BJ (cell line): ENCODE data around the gene CHCHD3. TPM values are rescaled to one million over a fixed set of nuclear protein-coding genes. Genes with fewer than 3 reads are reported as not detected.

Source experiments
- CTCF ChIA-PET: fragments of 350-600 bp; formaldehyde crosslinking; extraction: SDS; loops from one replicate; lab custom pipeline; 2021; ENCODE audit warnings: antibody characterized with exemption, inconsistent platforms; lab: Yijun Ruan, JAX
- POLR2A ChIA-PET: fragments of 300-600 bp; sonication (Branson Sonifier 250); formaldehyde crosslinking; extraction: SDS; loops from one replicate; lab custom pipeline; 2021; ENCODE audit warnings: antibody characterized with exemption; lab: Charles Lee
- DNase-seq: peaks from one replicate; pipeline ENCODE4 v3.0.0-alpha.2; 2011; ENCODE audit warnings: low read depth
- H3K27me3 ChIP-seq: 2 replicates; pipeline ENCODE4 v1.6.0; 2011; ENCODE audit warnings: low read length; ENCODE audit not compliant: control insufficient read depth, insufficient read depth
- H3K36me3 ChIP-seq: 2 replicates; pipeline ENCODE4 v1.5.1; 2011; ENCODE audit warnings: low read length; ENCODE audit not compliant: control insufficient read depth, insufficient read depth
- H3K4me3 ChIP-seq: 2 replicates; pipeline ENCODE4 v1.5.1; 2011; ENCODE audit warnings: low read depth, mild to moderate bottlenecking, control low read depth, low read length
- CTCF ChIP-seq: IDR thresholded peaks from 2 replicates; pipeline ENCODE4 v1.5.1; 2011; ENCODE audit warnings: low read depth, mild to moderate bottlenecking, control low read depth, inconsistent platforms, low read length, moderate library complexity; ENCODE audit not compliant: insufficient read depth
- polyA plus RNA-seq: library from polyadenylated mRNA; depleted of rRNA; stranded (reverse); fragments of >200 nt; gene quantifications from 2 replicates; pipeline ENCODE4 v1.2.3, GENCODE V29; 2011

The CHCHD3 gene
- polyA plus RNA-seq, 1 experiment: 47.2 TPM

- no peak for TF ChIP-seq CTCF
- no peaks in the 10 kb centered on the region for H3K36me3 ChIP-seq
- DNase-seq: no peak
- no peak overlapping the region for H3K4me3 ChIP-seq
- ChIA-PET POLR2A (interaction anchor here (0.7 to 0.8 kb wide), 2 partner anchors 11 to 481 kb away, joined by 3 to 10 read pairs; partner anchors contain the start of gene CHCHD3), CTCF (interaction anchor here (1.8 kb wide), 1 partner anchor 361 kb away, joined by 7 read pairs; no protein-coding TSS in a partner anchor)
- no peaks in the 10 kb centered on the region for H3K27me3 ChIP-seq
Observed at GRCh38 chr7:133070562-133070961, 11.3 kb downstream of the CHCHD3 start.

- ChIA-PET CTCF (interaction anchor here (1.6 kb wide), 1 partner anchor 13 kb away, joined by 3 read pairs; no protein-coding TSS in a partner anchor), POLR2A (no interaction called here)
- no peak overlapping the region for H3K4me3 ChIP-seq
- H3K27me3 ChIP-seq: no peaks in the 10 kb centered on the region
- no peaks in the 10 kb centered on the region for H3K36me3 ChIP-seq
- DNase-seq: no peak
- no peak for TF ChIP-seq CTCF
Observed at GRCh38 chr7:133065301-133065700, 16.6 kb downstream of the CHCHD3 start.

- no peaks in the 10 kb centered on the region for H3K27me3 ChIP-seq
- CTCF ChIA-PET: interaction anchor here (1.6 kb wide), 1 partner anchor 14 kb away, joined by 3 read pairs; no protein-coding TSS in a partner anchor
- no peak for DNase-seq
- no peak overlapping the region for H3K4me3 ChIP-seq
- H3K36me3 ChIP-seq: no peaks in the 10 kb centered on the region
- POLR2A ChIA-PET: no interaction called here
- TF ChIP-seq CTCF: no peak
Observed at GRCh38 chr7:133064082-133064820, 17.6 kb downstream of the CHCHD3 start.

GRCh38 chr7:133061792-133062191 lies 20.1 kb downstream of the CHCHD3 start:
- POLR2A ChIA-PET: no interaction called here
- Histone ChIP-seq H3K4me3 (no peak overlapping the region), H3K36me3 (no peaks in the 10 kb centered on the region), H3K27me3 (no peaks in the 10 kb centered on the region)
- no peak for DNase-seq
- CTCF ChIA-PET: interaction anchor here (0.7 to 0.8 kb wide), 2 partner anchors 38 to 319 kb away, joined by 3 to 4 read pairs; no protein-coding TSS in a partner anchor
- TF ChIP-seq CTCF: no peak

GRCh38 chr7:133061357-133061756 lies 20.5 kb downstream of the CHCHD3 start:
- ChIA-PET POLR2A (no interaction called here), CTCF (interaction anchor here (0.7 to 0.8 kb wide), 2 partner anchors 38 to 319 kb away, joined by 3 to 4 read pairs; no protein-coding TSS in a partner anchor)
- H3K27me3 ChIP-seq: no peaks in the 10 kb centered on the region
- no peak overlapping the region for H3K4me3 ChIP-seq
- no peaks in the 10 kb centered on the region for H3K36me3 ChIP-seq
- no peak for DNase-seq
- TF ChIP-seq CTCF: no peak
